Spinal cord (tissue), 10 donors: ENCODE results near the gene KANSL1. TPM values are rescaled to one million over a fixed set of nuclear protein-coding genes. Genes with fewer than 3 reads are reported as not detected.

ENCODE experiments used
- DNase-seq, 6 donors: peaks; one replicate each; pipeline versions ENCODE4 v3.0.0 to v3.0.0-alpha.2; 2013 to 2015; ENCODE audit warnings: low spot score in 6 of 6, low read depth in 4 of 6
- H3K27ac ChIP-seq: one replicate; pipeline ENCODE4 v1.5.1; 2013; ENCODE audit warnings: low read depth, low read length, control low read depth
- H3K27me3 ChIP-seq: one replicate; pipeline ENCODE4 v1.6.1; 2013; ENCODE audit warnings: low read length; ENCODE audit not compliant: control insufficient read depth, insufficient read depth
- H3K36me3 ChIP-seq: one replicate; pipeline ENCODE4 v1.6.1; 2013; ENCODE audit warnings: low read length; ENCODE audit not compliant: control insufficient read depth, insufficient read depth
- H3K4me1 ChIP-seq: one replicate; pipeline ENCODE4 v1.6.1; 2013; ENCODE audit warnings: low read length; ENCODE audit not compliant: control insufficient read depth, insufficient read depth
- H3K4me3 ChIP-seq: one replicate; pipeline ENCODE4 v1.5.1; 2013; ENCODE audit warnings: low read depth, low read length, control low read depth
- H3K9me3 ChIP-seq: one replicate; pipeline ENCODE4 v1.6.1; 2013; ENCODE audit warnings: low read length; ENCODE audit not compliant: control insufficient read depth, insufficient read depth
- WGBS: methylation state at CpG from one replicate; pipeline ENCODE4 v1.1.5; 2013; ENCODE audit warnings: missing lambda C conversion rate; ENCODE audit not compliant: insufficient coverage; 5-methylcytosine and 5-hydroxymethylcytosine counted together
- polyA plus RNA-seq, 2 donors: library from polyadenylated mRNA; unstranded; fragments of 120-200 nt; gene quantifications; one replicate each; pipeline ENCODE4 v1.2.1, GENCODE V29; 2013; ENCODE audit not compliant: insufficient read length in 2 of 2
- total RNA-seq, 2 donors: library from RNA; depleted of rRNA in 1 of 2; stranded (reverse); fragments of 120-200 nt in 1 of 2; fragments of >200 nt in 1 of 2; gene quantifications; one replicate each; pipeline versions ENCODE4 v1.2.3 to v1.2.4, GENCODE V29; 2013 to 2014
- donor health status: healthy.

The KANSL1 gene
- total and polyA plus RNA-seq, 4 donors = 49.4 to 117 (median 89.9) TPM

DNA sequence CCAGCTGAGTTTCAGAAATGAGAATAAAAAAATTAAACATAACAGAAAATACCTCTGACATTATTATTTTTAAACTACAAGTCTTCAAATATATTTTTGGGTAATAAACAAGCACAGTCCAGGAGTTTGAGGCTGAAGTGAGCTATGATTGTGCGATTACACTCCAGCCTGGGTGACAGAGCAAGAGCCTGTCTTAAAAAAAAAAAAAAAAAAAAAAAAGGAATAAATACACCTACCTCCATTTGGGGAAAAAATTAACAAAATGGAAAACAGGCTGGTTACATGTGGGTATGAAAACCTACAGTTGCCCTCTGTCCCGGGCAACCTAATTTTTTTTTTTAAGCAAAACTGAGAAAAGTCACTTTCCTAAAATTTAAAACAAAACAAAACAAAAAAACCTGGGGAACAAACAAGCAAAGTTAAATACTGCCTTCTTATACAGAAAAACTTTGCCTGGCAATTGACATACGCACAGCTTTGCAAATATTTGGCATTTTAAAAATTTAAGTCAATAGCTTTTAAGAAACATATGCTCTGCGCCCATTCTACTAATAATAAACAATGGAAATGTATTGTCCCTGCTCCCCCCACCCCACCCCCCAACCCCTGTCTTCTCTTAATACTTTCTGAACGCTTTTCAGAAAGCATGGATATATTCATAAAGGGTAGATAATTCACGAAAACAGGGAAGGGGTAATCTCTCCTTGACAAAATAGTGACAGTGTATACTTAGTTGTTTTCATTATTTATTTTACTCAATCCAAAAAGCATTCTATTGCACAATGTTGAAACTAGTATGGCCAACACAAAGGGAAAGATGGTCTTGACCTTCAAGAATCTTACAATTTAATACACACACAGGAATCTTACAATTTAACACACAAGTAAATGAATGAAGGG, 112.9 kb downstream of the KANSL1 start:
- WGBS = no CpG with 5 or more reads among the region's 6 CpGs
- peaks cover 3% of the 10 kb centered on the region for H3K4me1 ChIP-seq
- DNase-seq = no peak

GRCh38 chr17:46078675-46079074, 114.6 kb downstream of the KANSL1 start:
- peaks cover 3% of the 10 kb centered on the region for H3K4me1 ChIP-seq
- H3K4me3 ChIP-seq = no peak overlapping the region
- H3K27ac ChIP-seq = no peak overlapping the region
- no peak for DNase-seq
- no CpG with 5 or more reads among the region's 4 CpGs for WGBS
- H3K27me3 ChIP-seq = no peaks in the 10 kb centered on the region
- no peaks in the 10 kb centered on the region for H3K9me3 ChIP-seq
- no peaks in the 10 kb centered on the region for H3K36me3 ChIP-seq

More for the DNA sequence above, 112.9 kb downstream of the KANSL1 start:
- no peak overlapping the region for H3K27ac ChIP-seq
- H3K4me3 ChIP-seq = no peak overlapping the region
- no peaks in the 10 kb centered on the region for H3K27me3 ChIP-seq
- no peaks in the 10 kb centered on the region for H3K36me3 ChIP-seq
- H3K9me3 ChIP-seq = no peaks in the 10 kb centered on the region

GRCh38 chr17:46074540-46074939, 118.7 kb downstream of the KANSL1 start:
- Histone ChIP-seq H3K27me3 (no peaks in the 10 kb centered on the region), H3K4me1 (no peaks in the 10 kb centered on the region), H3K4me3 (no peak overlapping the region), H3K9me3 (no peaks in the 10 kb centered on the region), H3K27ac (no peak overlapping the region), H3K36me3 (no peaks in the 10 kb centered on the region)
- no CpG with 5 or more reads among the region's 1 CpG for WGBS
- no peak for DNase-seq

- Histone ChIP-seq H3K27ac (no peak overlapping the region), H3K27me3 (no peaks in the 10 kb centered on the region), H3K9me3 (no peaks in the 10 kb centered on the region), H3K4me3 (no peak overlapping the region), H3K4me1 (no peaks in the 10 kb centered on the region), H3K36me3 (no peaks in the 10 kb centered on the region)
- no CpG with 5 or more reads among the region's 1 CpG for WGBS
- DNase-seq = no peak
Measured at GRCh38 chr17:46072998-46073397, 120.2 kb downstream of the KANSL1 start.

DNA sequence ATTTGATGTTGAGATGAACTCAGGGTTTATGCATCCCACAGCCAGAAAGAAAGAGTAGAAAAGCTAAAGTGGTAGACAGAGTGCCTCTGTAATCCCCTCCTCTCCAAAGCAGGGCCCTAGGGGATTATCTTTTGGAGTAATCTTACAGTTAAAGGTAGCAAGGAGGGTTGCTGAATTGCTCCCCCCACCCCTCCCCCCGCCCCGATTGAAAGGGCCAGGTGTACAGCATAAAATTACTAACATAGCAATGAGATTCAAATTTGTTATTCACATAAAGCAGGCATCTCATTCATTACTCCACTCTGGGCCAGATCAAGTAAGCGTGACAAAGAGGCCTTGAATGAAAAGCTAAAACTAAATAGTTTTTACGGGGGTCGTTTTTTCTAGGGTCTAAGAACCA, 121.4 kb downstream of the KANSL1 start:
- DNase-seq = no peak
- H3K27me3 ChIP-seq = no peaks in the 10 kb centered on the region
- no CpG with 5 or more reads among the region's 5 CpGs for WGBS
- H3K36me3 ChIP-seq = no peaks in the 10 kb centered on the region
- no peaks in the 10 kb centered on the region for H3K9me3 ChIP-seq
- no peaks in the 10 kb centered on the region for H3K4me1 ChIP-seq
- H3K4me3 ChIP-seq = no peak overlapping the region
- H3K27ac ChIP-seq = no peak overlapping the region

DNA sequence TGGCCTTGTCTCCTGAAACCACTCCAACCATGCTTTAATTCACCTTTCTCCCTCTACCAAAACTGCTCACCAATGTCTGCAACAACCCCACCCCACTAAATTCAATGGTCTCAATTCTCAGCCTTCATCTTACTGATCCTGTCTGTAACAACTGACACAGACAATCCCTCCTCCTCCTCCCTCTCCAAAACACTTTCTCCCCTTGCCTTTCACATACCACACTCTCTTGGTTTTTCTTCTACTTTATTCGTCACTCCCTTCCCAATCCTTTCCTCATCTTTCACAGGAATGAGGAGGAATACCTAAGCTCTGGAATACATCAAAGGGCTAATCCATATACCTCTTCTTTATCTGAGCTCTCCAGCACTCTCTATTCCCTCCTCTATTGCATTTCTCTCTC, 128.8 kb downstream of the KANSL1 start:
- Histone ChIP-seq H3K4me1 (no peaks in the 10 kb centered on the region), H3K27ac (no peak overlapping the region), H3K9me3 (no peaks in the 10 kb centered on the region), H3K27me3 (no peaks in the 10 kb centered on the region), H3K4me3 (no peak overlapping the region), H3K36me3 (peaks cover 22% of the 10 kb centered on the region)
- DNase-seq = no peak
- 80% methylated on average over 1 of the region's 1 CpG for WGBS

DNA sequence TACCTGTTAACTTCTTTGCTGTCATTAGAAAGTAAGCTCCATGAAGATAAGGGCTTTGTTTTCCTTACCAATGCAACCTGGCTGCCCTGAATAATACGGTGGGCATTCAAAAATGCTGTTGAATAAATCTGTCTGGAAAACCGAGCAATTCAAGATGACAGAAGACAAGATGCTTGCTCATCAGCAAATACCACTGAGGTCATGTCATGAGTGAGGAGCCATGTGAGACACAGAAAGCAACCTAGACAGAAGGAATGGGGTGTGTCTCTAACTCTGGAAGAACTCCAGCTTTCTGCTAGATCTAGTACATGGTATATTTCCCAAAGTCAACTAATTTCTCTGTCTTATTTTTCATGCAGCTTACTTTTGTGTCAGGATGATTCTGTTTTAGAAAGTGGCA, 130.0 kb downstream of the KANSL1 start:
- H3K9me3 ChIP-seq = no peaks in the 10 kb centered on the region
- no peak for DNase-seq
- H3K36me3 ChIP-seq = peaks cover 26% of the 10 kb centered on the region
- no peak overlapping the region for H3K4me3 ChIP-seq
- H3K27me3 ChIP-seq = no peaks in the 10 kb centered on the region
- no peaks in the 10 kb centered on the region for H3K4me1 ChIP-seq
- H3K27ac ChIP-seq = no peak overlapping the region
- WGBS = 61% methylated on average over 2 of the region's 2 CpGs

DNA sequence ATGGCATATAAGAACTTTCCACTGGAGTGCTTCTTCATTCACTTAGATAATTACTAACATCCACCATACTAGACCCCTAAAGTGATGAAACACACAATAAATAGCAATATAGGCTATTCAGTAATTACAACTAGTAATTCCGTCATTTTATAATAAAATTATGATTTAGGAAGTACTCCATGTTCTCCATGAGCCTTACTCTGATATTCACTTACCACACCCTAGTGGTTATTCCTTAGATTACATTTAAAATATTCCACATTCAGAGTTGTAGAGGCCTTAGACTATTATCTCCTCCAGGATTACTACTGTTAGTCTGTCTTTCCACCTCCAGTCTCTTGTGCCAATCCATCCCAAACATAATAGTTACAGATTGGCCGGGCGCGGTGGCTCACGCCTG, 131.8 kb downstream of the KANSL1 start:
- Histone ChIP-seq H3K4me1 (no peaks in the 10 kb centered on the region), H3K27ac (no peak overlapping the region), H3K36me3 (peaks cover 23% of the 10 kb centered on the region), H3K9me3 (no peaks in the 10 kb centered on the region), H3K4me3 (no peak overlapping the region), H3K27me3 (no peaks in the 10 kb centered on the region)
- 90% methylated on average over 4 of the region's 5 CpGs for WGBS
- DNase-seq = peak in 1 of 6 donors; percentile 41

DNA sequence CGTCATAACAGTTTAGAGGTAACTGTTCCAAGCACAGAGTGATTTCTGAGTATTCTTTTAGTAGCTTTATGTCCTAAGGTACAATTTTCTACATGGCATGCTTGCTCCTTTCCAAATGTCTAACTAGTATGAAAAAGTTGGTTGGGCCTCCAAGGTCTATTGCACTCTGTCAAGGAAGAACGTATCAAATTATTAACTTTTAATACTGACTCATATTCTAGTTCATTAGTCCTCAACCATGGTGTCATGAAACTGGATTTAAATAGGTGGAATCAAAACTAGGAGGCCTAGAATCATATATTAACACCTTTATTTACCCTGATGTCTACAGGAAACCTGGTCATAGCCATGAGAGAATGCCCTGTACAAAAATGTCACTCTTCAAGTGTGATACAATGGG, 132.8 kb downstream of the KANSL1 start:
- H3K27ac ChIP-seq = no peak overlapping the region
- WGBS = no CpG with 5 or more reads among the region's 2 CpGs

DNA sequence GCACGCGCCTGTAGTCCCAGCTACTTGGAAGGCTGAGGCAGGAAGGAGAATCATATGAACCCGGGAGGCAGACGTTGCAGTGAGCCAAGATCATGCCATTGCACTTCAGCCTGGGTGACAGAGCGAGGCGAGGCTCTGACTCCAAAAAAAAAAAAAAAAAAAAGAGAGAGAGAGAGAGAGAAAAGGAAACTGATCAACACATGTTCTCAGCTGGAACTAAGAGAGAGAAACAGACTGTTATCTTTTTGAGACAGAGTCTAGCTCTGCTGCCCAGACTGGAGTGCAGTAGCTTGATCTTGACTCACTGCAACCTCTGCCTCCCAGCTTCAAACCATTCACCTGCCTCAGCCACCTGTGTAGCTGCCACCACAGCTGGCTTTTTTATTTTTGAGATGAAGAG, 133.7 kb downstream of the KANSL1 start:
- WGBS = 90% methylated on average over 6 of the region's 6 CpGs
- no peak overlapping the region for H3K4me3 ChIP-seq
- no peaks in the 10 kb centered on the region for H3K27me3 ChIP-seq
- H3K4me1 ChIP-seq = no peaks in the 10 kb centered on the region
- peaks cover 14% of the 10 kb centered on the region for H3K36me3 ChIP-seq
- no peak for DNase-seq
- no peak overlapping the region for H3K27ac ChIP-seq
- no peaks in the 10 kb centered on the region for H3K9me3 ChIP-seq

More for the DNA sequence above, 132.8 kb downstream of the KANSL1 start:
- no peak for DNase-seq
- Histone ChIP-seq H3K4me3 (no peak overlapping the region), H3K36me3 (peaks cover 17% of the 10 kb centered on the region), H3K27me3 (no peaks in the 10 kb centered on the region), H3K9me3 (no peaks in the 10 kb centered on the region), H3K4me1 (no peaks in the 10 kb centered on the region)
